Measurements from ENCODE around the gene TMUB2.

The TMUB2 gene

DNA sequence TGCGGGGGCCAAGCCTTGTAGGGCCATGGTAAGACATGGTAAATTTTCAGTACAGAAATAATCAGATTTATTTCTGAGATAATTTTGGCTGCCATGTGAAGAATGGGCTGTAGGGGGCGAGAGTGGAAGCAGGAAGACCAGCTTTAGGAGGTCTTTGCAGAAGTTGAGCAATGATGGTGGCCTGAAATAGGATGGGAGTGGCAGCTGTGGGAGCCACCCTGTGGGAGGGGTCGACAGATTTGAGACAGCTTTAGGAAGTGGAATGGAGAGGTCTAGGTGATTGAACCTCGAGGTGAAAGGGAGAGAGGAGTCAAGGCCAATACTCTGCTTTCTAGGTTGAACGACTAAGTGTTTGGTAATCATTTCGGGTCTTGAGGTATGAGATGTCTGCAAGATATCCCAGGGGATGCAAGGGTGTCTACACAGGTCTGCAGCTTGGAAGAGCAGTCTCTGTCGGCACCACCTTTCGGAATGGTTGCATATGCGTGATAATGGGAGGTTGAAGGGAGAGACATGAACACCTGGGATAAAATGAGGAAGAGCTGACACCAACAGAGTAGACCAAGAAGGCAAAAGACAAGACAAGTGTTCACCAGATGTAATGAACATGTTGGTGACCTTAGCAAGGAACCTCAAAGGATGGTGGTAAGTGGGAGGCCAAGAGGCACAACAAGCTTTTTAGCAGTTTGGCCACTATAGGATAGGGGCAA is 17.1 kb downstream of the TMUB2 start:
- DNase-seq (ENCODE audit: low spot score) = peak; percentile 76

DNA sequence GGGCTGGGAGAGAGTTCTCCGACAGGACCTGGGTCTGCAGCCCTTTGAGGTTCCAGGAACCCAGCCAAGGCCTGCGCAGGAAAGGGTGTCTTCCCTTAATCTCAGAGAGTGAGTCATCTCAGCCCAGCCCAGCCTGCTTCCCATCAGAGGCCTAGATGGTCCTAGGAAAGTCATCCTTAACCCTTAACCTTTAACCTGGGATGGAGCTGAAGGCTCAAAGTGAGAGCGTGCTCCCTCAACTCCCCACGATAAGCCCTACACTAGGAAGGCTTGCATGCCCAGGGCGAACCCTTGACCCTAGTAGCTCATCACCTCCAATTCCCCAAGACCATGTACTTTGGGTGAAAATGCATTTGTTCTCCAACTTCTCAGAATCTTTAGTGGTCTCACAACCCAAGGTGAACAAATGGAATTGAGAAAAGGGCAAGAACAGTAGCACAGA is 17.7 kb downstream of the TMUB2 start:
- DNase-seq (ENCODE audit: low spot score) = no peak

DNA sequence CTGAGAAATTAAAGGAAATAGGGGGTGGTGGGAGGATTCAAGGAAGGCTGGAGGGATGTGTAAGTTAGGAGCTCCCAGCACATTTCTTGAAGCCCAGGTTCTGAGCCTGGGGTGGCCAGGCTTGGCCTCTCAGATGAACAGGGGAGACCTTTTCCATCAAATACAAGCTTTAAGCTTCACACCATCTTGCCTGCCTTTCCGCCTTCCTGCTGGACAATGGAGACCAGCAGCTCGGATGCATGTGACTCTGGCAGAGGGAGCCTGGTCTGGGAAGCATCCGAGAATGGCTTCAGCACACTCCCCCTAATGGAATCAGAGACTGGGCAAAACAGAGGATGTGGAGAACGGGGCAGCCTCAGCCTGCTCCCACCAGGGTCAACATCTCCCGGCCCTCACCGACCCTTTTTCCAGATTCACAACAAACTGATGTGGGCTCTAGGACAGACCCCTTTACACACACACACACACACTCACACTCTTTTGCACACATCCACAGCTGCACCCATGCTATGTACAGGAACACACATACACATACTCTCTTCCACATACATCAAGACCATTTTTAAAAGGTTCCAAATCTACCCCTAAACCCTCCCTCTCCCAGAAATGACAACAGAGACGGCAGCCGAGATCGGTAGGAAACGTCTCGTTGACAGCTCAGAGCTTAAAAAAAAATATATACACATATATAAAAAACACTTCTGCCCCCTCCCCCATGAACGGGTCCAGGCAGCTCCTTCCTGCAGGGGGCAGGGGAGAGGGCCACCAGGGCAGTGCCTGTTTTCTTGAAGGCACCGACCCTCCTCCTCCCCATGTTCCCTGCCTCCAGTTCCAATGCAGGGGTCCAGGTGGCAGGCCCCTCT is 19.4 kb downstream of the TMUB2 start:
- DNase-seq (ENCODE audit: low spot score) = no peak

DNA sequence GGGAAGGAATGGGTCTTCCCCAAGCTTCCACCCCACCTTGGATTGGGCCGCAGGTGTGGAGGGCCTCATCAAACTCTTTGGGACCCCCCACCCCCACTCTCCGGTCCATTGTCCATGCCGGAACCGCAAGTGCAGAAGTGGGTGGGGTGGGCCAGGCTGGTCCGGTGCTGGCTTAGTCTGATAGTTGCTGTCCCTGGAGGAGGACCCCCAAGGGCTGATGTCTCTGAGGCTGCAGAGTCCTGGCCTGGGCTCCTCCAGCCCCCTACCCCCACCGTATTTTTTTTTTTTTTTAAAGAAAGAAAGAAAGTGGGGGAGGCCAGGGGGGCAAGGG is 20.0 kb downstream of the TMUB2 start:
- DNase-seq (ENCODE audit: low spot score) = no peak

DNA sequence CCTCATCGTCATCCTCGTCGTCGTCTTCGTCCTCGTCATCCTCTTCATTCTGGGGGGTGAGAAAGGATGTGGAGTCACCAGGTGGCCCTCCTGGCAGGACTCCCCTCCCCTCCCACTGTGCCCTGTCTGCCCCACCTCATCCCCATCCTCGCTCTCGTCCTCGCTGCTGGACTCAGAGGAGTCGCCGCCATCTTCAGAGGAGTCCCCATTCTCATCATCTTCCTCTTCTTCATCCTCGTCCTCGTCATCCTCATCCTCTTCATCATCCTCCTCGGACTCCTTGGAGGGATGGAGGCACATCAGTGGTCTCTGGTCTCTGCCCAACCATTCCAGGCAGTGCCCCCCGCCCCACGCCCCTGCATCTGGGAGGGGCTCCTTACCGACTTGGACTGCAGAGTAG is 20.5 kb downstream of the TMUB2 start:
- DNase-seq (ENCODE audit: low spot score) = no peak

DNA sequence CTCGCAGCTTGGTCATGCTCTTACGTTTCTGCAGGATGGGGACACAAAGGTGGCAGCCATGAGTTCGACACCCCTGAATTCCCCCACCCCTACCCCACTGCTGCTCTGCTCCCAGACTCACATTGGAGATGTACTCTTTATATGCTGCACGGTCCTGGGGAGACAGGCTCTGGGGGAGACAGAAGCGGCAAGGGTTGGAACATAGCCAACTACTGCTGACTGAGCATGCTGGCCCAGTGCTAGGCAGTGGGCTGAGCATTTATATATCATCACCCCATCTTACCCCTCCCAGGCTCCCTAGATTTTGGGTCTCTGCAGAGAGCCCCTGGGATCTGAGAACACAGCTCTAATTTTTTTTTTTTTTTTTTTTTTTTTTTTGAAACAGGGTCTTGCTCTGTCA is 21.0 kb downstream of the TMUB2 start:
- DNase-seq (ENCODE audit: low spot score) = no peak

DNA sequence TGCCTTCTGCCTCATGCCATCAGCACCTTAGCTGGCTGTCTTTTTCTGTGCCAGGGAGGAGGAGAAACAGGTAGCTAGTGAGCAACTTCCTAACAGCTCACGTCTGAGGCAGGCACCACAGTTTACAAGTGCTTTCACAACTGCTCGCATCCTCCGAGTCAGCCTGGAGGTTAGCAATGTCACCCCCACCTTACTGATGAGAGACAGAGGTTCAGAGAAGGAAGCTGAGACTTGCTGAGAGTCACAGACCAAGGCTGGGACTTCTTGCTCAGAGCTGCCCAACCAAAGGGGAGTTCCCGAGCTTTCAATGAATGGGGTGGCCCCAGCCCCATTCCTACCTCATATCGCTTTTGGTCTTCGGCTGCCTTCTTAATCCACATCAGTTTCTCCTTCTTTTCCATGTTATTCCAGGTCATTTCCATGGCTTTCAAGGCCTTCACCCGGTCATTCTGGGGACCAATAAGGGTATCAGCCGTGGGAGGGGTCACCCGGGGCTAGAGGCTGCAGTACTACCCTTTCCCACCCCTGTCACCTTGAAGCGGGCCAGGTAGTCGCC is 23.1 kb downstream of the TMUB2 start:
- no peak for DNase-seq (ENCODE audit: low spot score)

DNA sequence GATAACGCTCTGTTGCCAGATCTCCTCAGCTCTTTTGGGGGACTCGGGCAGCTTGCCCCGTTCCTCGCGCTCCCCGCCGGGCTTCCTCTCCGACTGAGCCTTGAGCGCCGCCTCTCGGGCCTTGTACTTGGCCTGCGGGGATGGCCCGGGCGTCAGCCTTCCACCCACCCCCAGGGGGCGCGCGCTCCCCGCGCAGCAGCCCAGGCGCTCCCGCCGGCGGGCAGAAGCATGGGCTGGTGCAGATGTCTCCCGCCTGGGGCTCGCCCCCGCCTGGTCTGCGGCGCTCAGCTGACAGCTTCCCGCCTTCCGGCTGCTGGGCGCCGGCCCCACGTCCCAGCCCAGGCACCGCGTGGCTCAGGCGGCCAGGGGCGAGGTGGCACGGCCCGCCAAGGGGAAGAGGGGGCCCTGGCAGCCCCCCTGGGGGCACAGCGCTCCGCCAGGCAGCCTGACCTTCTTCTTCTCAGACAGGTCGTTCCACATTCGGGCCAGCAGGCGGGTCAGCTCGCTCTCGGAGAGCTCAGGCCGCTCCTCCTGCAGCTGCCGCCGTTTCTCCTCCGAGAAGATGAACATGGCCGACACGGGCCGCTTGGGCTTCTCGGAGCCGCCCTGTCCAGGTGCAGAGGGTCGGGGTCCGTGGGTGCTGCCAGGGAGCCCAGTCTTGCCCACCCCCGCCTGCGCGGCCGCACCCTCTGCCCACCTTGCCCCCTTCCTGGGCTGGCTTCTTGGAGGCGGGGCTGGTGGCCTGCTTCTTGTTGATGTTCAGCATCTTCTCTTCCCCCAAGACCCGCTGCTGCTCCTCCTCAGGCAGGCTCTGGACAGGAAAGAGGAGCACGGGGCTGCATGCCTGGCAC is 23.8 kb downstream of the TMUB2 start:
- peak; percentile 80 for DNase-seq (ENCODE audit: low spot score)

DNA sequence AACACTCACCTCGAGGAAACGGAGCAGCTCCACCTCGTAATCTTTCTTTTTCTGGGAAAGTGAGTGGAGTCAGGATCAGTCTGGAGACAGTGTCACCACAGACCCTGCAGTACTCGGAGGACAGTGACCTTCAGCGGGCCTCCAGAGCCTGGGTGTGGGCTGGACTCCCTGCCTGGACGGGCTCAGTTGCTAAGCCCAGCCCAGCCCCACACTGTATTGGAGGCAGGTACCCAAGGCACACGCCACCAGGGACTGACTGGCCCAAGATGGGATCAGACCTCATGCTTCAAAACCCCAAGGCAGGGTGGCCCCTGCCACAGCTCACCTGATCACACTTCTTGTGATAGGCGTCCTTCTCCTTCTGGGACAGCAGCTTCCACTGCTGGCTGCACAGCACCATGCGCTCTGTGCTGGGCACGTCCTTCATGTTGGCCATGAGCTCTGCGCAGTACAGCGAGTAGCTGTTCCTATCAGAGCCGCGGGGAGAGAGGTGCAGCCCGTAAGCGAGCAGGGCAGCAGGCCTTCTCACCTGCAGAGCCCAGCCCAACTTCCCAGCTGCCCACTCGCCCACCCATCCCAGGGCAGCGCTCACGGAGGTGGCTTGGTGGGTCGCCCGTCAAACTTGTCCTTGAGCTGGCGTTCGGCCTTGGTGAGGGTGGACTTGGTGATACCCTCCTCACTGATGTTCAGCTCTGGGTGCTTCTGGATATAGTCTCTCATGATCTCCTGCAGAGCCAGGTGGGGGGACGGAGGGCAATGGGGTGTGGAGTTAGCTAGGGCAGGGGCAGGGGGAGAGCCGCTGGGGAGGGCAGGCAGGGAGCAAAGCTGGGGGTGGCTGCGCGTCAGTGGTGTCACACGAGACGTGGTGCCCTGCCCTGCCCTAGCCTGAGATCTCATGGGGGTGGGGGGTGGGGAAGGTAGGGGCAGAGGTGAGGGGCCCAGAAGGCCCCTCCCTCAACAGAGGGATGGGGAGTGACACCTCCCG is 24.8 kb downstream of the TMUB2 start:
- DNase-seq (ENCODE audit: low spot score) = no peak

DNA sequence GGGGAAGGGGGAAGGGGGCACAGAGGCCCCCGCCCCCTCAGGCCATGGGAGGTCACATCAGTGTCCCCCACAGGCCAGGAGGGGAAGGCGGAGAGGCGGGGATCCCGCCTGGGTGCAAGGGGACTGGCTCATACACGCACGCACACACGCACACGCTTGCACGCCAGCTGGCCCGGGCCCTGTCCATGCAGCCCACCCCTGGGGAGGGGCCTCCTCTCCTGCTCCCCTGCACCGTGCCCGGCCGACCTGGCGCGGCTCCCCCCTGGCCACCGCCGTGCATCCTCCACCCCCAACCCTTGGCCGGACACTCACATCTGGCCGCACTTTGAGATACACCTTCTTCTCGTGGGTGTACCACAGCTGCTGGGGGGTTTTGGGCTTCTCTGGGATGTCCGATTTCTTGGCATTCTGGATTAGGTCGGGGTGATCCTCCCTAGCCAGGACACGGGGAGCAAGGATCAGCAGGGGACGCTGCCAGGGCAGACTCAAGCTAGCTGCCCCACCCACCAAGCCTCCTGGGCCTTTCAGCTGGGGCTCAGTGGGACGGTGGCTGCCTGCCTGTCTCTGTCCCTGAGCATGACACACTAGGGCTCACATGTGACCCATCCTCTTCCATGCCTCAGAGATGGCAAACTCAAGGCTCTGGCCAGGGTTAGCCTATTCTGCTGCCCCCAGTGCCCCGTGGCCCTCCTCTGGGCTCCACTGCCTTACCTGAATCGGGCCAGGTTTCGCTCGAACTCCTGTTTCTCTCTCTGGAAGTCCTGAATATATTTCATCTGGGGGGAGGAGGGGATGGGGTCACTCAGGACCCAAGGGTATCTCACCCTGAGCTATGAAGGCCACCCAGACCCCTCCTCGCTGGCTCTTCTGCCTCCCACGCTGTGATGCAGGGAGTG is 26.0 kb downstream of the TMUB2 start:
- DNase-seq (ENCODE audit: low spot score) = no peak

DNA sequence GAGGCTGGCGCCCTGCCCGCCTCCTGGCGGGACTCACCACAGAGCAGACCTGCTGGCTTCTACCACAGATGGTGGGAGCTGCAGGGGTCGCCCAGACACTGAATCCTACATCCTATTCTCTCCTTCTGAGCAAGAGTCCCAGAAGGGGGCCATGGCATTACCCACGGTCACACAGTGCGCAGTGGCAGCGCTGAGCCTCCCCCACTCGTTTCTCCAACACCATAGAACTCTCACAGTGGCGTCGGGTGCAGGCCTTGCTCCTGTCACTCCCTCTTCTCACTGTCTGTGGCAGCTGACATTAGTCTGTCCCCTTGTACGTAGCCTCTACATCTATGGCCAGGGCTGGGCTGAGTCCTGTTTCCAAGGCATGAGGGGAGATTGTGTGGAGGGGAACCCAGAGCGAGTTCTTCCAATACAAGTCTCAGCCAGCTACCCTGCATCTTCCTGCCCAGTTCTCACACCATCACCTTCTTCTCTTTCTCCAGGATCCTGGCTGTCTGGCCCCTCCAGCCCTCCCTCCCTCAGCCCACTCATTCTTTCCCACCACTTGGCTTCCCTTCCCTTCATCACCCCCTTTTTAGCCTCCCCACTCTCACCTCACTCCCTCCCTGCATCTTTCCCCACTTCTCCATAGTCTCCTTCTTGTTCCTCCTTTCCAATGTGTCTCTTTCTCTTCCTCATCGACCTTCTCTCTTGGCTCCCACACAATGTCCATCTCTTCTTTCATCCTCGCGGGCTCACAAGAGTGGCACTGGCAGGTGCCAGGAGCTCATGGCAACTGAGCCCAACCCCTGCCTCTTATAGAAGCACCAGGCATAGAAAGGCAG is 26.8 kb downstream of the TMUB2 start:
- no peak for DNase-seq (ENCODE audit: low spot score)

DNA sequence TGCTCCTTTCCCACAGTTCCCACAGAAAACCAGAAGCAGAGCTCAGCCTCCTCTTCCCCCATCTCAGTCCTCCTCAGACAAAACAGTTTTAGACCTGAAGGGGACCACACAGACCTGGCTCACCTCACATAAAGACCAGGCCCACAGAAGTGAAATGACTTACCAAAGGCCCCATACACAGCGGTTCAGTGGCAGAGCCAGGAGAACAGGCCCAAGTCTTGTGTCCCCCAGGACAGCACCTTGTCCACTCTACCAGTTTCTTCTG is 27.4 kb downstream of the TMUB2 start:
- no peak for DNase-seq (ENCODE audit: low spot score)

DNA sequence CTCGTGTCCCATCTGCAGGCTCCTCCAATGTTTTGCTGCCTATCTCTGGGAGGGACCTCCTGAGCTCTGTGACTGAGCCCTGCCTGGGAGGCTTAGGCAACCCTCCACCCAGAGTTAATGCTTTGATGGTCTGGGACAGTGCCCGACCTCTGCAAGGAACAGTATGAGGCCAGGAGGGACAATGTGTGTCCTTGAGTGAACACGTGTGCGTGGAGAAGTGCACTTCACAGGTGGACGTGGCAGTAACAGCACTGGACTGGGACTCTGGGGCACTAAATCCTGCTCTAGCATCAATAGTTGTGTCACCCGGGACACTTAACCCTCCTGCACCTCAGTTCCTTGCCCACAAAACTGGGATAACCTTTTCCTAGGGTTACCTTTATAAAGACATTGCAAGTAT is 28.1 kb downstream of the TMUB2 start:
- DNase-seq (ENCODE audit: low spot score) = no peak

DNA sequence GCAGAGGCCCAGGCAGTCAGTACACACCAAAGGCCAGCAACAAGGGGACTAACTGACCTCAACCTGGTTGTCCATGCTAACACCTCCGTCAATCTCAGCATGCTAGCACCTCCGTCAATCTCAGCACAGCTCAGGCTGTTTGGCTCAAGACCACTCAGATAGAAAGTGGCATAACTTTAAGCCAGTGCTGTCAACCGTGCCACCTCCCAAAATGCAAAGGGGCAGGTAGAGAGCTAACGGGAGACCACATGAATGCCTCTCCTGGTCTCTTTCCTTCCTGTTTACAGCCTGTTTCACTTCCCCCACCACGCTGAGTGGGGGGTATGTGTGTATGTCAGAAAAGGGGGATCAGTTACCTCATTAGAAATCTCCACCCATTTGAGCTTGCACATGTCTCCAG is 29.4 kb downstream of the TMUB2 start:
- no peak for DNase-seq (ENCODE audit: low spot score)

DNA sequence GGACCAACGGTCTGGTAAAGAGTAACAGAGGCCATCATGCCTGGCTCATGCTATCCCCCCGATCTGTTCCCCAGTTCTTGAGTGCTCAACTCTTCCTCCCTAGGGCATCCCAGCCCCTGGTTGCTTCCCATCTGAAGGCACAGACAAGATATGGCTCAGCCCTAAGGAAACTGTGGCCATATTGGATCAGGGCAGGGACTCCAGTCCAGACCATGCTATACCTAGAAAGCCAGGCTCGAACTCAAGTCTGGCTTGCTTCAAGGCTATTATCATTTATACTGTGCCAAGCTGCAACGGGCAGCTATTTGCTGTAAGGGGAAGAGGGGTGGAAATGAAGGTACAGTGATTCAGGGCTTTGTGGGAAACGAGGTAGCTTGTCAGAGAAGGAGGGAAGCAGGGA is 29.9 kb downstream of the TMUB2 start:
- no peak for DNase-seq (ENCODE audit: low spot score)

DNA sequence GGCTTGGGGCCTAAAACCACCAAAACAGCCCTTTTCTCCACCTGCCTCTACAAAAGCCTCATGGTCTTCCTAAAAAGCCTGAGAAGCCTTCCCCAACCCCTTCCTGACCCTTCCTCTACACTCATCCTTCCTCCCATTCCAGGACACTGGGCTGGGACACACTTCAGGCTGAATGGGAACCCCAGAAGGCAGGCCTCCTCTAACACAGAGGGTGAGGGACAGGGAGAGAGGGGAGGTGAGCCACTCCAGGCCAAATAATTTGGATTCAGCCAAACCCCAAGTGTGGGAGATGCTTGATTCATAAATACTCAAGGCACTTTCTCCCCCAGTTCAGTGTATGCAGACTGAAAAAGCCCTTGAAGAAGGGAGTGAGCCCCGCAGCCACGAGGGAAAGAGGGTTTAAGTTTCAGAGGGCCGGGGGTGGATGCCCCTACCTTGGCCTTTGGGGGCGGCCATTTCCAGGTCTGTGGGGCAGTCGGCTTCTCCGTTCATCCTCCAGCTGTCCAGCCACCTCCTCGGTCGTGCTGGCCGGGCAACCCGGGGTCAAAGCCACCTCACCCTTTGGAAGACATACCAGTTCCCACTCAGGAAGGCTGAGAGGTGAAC is 31.1 kb downstream of the TMUB2 start:
- no peak for DNase-seq (ENCODE audit: low spot score)

DNA sequence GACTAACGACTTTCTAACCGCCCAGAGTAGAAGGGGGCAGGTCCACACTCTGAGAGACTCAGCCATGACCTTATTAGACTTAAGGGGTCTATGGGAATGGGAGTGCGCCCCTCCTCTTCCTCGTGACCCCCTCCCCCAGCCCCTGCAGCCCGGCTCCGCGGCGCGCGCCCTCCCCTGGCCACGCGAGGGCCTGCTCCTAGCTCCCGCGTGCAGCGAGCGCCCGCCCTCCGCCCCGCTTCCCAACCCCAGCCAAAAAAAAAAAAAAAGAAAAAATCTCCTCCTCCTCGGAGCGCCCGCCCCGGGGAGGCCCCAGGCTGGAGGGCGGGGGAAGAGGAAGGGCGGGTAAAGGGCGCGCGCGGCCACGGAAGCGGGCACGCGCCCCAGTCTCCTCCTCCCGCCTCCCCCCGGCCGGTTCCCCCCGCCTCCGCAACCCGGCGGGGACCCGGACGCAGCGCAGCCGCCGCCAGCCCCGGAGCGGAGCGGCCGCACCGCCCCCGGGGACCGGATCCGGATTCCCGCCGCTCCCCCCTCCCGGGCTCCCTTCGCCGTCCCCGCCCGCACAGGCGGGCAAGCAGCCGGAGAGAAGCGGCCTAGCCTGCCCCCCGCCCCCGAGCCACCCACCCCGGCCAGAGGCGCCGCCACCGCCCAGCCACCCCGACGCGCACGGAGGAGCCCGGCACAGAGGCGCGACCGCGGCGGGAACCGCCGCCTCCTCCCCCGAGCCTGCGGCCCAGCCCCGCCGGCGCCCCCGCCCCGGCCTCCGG is 31.8 kb downstream of the TMUB2 start:
- DNase-seq (ENCODE audit: low spot score) = peak; percentile 88

DNA sequence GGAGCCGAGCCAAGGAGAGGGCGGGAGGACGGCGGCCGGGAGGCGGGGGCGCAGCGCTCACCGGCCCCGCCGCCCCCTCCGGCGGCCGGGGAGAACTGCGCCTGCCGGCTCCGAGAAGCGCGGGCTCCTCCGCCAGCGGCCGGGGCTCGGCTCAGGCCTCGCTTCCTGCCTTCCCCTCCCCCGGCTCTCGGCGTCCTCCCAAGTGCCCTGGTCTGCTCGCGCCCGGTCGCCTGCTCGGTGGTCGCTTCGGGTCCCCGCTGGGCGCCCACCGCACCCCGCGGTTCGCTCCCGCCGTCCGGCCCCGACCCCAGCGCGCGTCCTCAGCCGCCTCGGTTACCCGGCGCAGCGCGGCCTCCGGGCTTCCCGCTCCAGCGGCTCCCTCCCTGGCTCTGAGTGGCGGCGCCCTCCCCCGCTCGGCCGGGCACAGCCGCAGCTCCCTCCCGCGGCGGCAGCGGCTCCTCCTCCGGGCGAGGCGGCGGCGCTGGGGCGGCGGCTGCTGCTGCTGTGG is 32.4 kb downstream of the TMUB2 start:
- peak; percentile 40 for DNase-seq (ENCODE audit: low spot score)

All from cerebellar cortex (tissue), 1 donor.